ENCODE measurements around the gene UNC45B.
"Not testable (repeated sequence)": the region's sequence is repeated elsewhere in the genome, so short reads cannot be mapped to it uniquely, and the experiment has no call there.

Gene UNC45B

GRCh38 chr17:35214631-35215273 lies 67.1 kb downstream of the UNC45B start:
- no peak for DNase-seq

GRCh38 chr17:35217107-35217506 lies 69.5 kb downstream of the UNC45B start:
- no peak for DNase-seq

- DNase-seq, result no peak
Observed at GRCh38 chr17:35218915-35219314, 71.3 kb downstream of the UNC45B start.

- DNase-seq, result no peak
Observed at GRCh38 chr17:35222452-35222851, 74.8 kb downstream of the UNC45B start.

DNA sequence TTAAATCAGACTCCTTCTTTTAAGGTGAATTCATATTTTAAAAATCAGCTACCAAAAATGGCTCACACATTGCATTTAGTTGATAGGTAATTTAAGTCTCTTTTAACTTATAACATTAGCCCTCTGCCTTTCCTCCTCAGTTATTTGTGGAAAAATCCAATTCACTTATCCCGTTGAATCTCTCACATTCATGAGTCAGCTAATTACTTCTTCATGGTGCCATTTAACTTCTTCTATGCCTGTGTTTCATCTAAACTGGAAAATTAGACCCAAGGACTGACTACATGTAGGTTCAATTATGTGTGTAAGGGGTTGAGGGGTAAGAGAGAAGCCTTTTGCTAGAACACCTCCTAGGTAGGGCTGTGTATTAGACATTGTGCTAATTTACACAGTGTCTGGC lies 76.8 kb downstream of the UNC45B start:
- no peak for DNase-seq

DNA sequence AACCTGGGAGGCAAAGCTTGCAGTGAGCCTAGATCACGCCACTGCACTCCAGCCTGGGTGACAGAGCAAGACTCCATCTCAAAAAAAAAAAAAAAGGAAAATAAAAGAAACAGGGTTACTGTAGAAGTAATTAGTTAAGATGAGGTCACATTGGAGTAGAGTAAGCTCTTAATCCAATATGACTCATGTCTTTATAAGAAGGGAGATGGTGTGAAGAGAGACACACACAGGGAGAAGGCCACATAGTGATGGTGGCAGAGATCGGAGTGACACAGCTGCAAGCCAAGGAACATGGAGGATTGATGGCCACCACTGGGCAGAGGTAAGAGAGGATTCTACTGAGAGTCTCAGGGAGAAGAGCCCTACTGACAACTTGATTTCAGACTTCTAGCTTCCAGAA lies 79.9 kb downstream of the UNC45B start:
- DNase-seq, result no peak

GRCh38 chr17:35229638-35230037 lies 82.0 kb downstream of the UNC45B start:
- no peak for DNase-seq

DNA sequence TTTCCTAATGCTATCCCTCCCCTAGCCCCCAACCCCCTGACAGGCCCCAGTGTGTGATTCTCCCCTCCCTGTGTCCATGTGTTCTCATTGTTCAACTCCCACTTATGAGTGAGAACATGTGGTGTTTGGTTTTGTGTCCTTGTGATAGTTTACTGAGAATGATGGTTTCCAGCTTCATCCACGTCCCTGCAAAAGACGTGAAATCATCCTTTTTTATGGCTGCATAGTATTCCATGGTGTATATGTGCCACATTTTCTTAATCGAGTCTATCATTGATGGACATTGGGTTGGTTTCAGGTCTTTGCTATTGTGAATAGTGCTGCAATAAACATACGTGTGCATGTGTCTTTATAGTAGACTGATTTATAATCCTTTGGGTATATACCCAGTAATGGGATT lies 86.7 kb downstream of the UNC45B start:
- DNase-seq, result not testable (repeated sequence)

- DNase-seq, result no peak
Observed at GRCh38 chr17:35235289-35235688, 87.7 kb downstream of the UNC45B start.

DNA sequence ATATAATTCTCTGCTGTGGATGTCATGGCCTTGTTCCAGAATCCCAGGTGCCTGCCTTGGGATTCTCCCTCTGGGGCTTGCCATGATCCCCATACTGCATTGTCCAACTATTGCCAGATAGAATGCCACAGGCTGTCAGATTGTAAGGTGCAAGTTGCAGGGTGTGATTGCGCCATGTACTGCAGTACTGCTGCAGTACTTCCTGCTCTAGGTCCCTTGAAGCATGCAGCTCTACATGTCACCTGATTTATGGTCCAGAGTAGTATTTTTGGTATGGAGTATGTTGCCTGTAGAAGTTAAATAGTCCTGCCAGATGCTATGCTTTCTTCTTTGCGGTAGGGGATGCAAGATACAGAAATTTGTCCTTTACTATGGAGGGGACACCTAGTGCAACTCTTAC lies 88.3 kb downstream of the UNC45B start:
- no peak for DNase-seq

DNA sequence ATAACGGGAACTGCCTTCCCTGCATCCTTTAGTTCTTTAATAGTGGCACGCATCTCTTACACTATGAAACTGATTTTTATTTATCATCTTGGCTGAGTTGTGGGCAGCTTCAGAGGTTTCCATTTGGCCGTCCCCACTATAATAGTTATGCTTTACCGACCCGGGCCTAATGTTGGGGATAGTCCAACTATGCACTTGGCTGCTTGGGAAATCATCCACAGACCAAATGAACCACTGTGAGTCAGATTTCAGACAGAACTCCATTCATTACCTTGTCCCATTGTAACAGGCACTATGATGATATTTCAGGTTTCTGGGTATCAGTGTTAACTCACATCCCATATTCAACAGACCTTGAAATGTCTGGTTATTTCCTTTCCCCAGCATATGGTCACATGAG lies 89.2 kb downstream of the UNC45B start:
- DNase-seq, result no peak

DNA sequence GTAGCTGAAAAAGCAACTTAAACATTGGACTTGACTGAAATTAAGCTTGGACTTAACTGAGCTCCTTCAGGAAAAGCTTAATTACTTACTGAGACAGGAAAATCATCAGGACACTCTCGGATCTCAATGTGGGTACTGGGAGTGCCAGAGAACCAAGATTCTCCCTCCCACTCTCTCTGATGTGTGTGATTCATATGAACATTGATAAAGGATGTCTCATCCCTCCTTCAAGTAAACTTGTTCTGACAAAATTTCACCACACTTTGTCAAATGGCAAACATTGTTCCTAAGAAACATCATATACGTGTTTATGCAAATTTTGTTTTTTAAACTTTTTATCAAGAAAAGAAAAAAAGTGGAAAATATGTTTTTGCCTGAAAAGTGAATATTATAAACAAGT lies 91.2 kb downstream of the UNC45B start:
- no peak for DNase-seq

All from T1000 (cell line).